Thoracic aorta (tissue), 2 donors: Measurements from ENCODE around the gene NPLOC4. TPM values are rescaled to one million over a fixed set of nuclear protein-coding genes. Genes with fewer than 3 reads are reported as not detected.

Experiments
- ATAC-seq: fragments of 150-250 bp; one replicate; pipeline ENCODE4 v1.8.0; 2017; ENCODE audit warnings: low read depth; ENCODE audit not compliant: insufficient number of reproducible peaks, low FRiP score
- DNase-seq: peaks from one replicate; pipeline ENCODE4 v3.0.0-alpha.2; 2020; ENCODE audit warnings: low spot score
- H3K27ac ChIP-seq, 2 donors: fragments of 200-600 bp; sonication (generic); 1 replicate in 1 of 2; 2 replicates in 1 of 2; pipeline ENCODE4 v1.5.1; 2016; ENCODE audit warnings: mild to moderate bottlenecking in 2 of 2, moderate library complexity in 2 of 2
- H3K27me3 ChIP-seq: fragments of 200-600 bp; sonication (generic); replicated peaks from 2 replicates; pipeline ENCODE4 v1.6.0; 2016; ENCODE audit warnings: mild to moderate bottlenecking; ENCODE audit not compliant: insufficient read depth
- H3K36me3 ChIP-seq: fragments of 200-600 bp; sonication (generic); one replicate; pipeline ENCODE4 v1.5.1; 2016
- H3K4me1 ChIP-seq, 2 donors: fragments of 200-600 bp; sonication (generic); 1 replicate in 1 of 2; 2 replicates in 1 of 2; pipeline versions ENCODE4 v1.5.1 to v1.6.0; 2016; ENCODE audit warnings: low read depth in 2 of 2, mild to moderate bottlenecking in 1 of 2; ENCODE audit not compliant: control insufficient read depth in 1 of 2
- H3K4me3 ChIP-seq: fragments of 200-600 bp; sonication (generic); 2 replicates; pipeline ENCODE4 v1.5.1; 2016; ENCODE audit warnings: mild to moderate bottlenecking
- H3K9me3 ChIP-seq: fragments of 200-600 bp; sonication (generic); 2 replicates; pipeline ENCODE4 v1.5.1; 2016
- total RNA-seq, 2 donors: library from RNA; depleted of rRNA; stranded (reverse); fragments of >200 nt; gene quantifications; one replicate each; pipeline versions ENCODE4 v1.1.0 to v1.2.3, GENCODE V29; 2016
- TF ChIP-seq, protein P1 (sequence below): fragments of 200-600 bp; sonication (generic); IDR thresholded peaks from one replicate; pipeline ENCODE4 v1.5.1; 2019; ENCODE audit warnings: antibody characterized with exemption

Gene NPLOC4
- total RNA-seq, 2 donors from 2014 or later: 77.3 to 105 TPM

DNA sequence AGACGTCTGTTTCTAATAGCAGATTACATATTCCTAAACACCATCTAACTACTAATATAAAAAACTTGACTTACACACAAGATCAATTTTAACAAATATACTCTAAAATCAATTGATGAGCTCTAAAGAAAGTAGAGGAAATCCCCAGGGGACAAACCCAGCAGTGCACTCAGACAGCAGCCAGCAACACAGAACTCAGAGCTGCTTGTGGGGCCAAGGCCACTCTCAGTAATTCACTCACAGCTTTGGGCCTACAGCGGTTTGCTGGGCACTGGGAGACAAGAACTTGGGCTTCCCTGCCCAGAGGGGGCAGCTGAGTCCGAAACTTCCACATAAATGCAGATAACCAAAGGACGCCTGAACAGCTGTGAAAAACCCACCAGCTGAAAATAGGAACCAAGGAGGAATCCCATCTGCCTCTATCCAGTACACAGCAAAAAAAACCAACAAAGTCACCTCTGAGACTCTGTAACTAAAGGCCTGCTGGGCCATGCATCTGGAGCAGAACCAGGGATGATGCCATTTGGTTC, 21.4 kb downstream of the NPLOC4 start:
- Histone ChIP-seq H3K4me3 (no peak overlapping the region), H3K4me1 (peaks cover 9 to 23% of the 10 kb centered on the region in 2 donors), H3K36me3 (peaks cover 26% of the 10 kb centered on the region), H3K9me3 (no peaks in the 10 kb centered on the region), H3K27me3 (no peaks in the 10 kb centered on the region), H3K27ac (no peak overlapping the region)
- TF ChIP-seq, protein P1, sequence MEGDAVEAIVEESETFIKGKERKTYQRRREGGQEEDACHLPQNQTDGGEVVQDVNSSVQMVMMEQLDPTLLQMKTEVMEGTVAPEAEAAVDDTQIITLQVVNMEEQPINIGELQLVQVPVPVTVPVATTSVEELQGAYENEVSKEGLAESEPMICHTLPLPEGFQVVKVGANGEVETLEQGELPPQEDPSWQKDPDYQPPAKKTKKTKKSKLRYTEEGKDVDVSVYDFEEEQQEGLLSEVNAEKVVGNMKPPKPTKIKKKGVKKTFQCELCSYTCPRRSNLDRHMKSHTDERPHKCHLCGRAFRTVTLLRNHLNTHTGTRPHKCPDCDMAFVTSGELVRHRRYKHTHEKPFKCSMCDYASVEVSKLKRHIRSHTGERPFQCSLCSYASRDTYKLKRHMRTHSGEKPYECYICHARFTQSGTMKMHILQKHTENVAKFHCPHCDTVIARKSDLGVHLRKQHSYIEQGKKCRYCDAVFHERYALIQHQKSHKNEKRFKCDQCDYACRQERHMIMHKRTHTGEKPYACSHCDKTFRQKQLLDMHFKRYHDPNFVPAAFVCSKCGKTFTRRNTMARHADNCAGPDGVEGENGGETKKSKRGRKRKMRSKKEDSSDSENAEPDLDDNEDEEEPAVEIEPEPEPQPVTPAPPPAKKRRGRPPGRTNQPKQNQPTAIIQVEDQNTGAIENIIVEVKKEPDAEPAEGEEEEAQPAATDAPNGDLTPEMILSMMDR: no peak
- ATAC-seq (no peak), DNase-seq (no peak)

DNA sequence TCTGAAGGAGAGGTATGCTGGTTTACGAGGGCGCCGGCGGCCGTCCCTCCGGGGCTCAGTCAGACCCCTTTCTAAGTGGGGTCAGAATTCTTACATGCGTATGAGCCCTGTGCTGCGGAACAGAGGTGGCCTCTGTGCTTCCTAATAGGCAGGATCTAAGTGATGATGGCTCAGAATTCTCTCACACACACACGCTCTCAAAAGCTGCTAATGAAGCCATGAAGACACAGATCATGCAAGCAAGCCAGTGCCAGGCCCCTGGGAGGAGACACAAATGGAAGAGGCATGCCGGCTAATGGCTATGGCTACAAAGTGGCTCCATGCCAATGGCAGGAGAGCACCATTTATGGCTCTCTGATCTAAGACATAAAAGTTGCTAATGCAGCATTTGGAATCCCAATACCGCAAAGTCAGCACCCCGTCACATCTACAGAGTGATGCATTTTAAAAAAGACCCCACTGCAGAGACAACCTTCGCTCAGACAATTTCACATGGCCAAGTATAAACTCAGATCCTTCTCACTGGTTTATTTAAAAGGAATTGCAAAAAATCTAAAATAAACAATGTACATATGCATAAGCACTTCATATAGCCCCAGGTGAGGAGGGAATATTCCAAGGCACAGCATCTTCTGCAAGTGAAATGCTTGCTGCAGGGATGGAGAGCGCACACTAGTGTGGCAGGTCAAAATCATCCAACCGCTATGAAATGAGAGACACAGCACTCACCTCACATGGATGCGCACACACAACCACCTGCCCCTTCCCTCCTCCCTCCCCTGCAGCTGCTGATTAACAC, 24.5 kb downstream of the NPLOC4 start:
- ATAC-seq: no peak
- Histone ChIP-seq H3K27ac (no peak overlapping the region), H3K4me3 (no peak overlapping the region), H3K9me3 (no peaks in the 10 kb centered on the region), H3K4me1 (peaks cover 9 to 23% of the 10 kb centered on the region in 2 donors), H3K27me3 (no peaks in the 10 kb centered on the region), H3K36me3 (peaks cover 44% of the 10 kb centered on the region)
- TF ChIP-seq, protein P1: no peak
- no peak for DNase-seq

DNA sequence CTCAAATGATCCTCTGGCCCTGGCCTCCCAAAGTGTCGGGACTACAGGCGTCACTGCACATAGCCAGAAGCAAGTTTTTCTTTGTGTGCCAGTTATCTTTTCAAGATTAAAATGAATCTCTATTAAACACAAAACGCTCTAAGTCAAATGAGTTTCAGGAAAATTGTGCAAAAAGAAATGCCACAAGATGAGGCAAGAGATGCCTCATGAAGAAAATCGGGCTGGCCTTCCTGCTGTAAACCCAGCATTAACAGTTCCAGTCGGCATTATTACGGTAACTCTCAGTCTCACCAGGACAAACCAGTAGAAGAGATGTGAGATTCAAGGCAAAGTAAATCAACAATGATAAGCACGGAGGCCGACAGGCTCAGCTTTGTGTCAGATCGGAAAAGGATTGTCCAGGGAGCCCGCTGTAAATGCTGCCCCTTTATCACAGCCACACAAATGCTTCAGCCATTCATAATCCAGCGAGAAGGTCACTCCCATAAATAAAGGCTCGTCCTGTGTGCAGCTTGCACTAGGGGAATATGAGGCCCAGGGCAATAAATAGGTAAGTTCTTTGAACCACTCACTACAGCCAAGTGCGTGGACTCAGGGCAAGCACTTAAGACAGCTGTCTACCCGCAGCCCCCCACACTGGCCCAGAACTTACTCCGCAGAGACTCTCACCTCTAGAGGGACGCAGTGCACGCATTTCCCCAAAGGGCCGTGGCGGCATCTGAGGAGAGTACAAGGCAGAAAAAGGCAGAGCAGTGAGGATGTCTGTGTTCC, 27.2 kb downstream of the NPLOC4 start:
- ATAC-seq (no peak), DNase-seq (no peak)
- Histone ChIP-seq H3K4me3 (no peak overlapping the region), H3K9me3 (no peaks in the 10 kb centered on the region), H3K27me3 (no peaks in the 10 kb centered on the region), H3K4me1 (peaks cover 6 to 13% of the 10 kb centered on the region in 2 donors), H3K36me3 (peaks cover 53% of the 10 kb centered on the region), H3K27ac (no peak overlapping the region)
- TF ChIP-seq, protein P1: no peak

DNA sequence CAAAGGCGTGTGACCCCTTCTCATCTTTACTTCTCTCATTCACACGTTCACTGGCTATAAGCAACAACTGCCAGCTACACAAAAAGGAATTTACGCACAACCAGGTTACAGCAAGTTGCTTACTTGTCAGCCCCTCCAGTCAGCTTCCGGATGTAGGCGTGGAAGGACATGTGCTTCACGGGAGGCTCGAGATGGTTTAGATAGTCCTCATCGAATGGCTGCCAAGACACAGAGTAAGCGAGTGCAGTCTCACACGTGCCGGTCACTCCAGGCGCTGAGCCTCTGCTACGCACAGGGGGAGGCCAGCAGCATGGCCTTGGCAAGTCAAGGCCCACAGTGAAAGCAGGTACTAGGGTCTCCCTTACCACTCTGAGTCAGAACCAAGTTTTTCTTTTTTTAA, 28.3 kb downstream of the NPLOC4 start:
- TF ChIP-seq, protein P1: no peak
- ATAC-seq: no peak

DNA sequence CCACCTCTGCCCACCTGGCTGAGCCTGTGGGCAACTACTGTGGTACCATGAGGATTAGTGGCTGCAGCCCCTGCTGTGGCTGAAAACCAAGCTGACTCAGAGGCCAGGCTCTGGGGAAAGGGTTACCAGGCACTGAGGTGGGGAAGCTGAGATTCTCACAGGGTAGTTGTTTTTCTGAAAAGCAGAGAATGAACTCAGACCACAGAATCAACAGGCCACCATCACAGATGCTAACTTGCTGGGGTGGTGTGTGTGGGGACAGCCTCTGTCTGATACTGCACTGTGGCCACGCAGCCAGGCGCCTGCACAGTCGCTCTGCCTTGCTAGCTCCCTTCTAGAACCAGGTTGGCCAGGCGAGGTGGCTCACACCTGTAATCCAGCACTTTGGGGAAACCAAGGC, 28.8 kb downstream of the NPLOC4 start:
- Histone ChIP-seq H3K9me3 (no peaks in the 10 kb centered on the region), H3K4me3 (no peak overlapping the region), H3K27me3 (no peaks in the 10 kb centered on the region), H3K36me3 (peaks cover 64% of the 10 kb centered on the region), H3K27ac (no peak overlapping the region), H3K4me1 (no peaks in the 10 kb centered on the region)
- ATAC-seq: no peak
- DNase-seq: no peak
- TF ChIP-seq, protein P1: no peak

More for the DNA sequence above, 28.3 kb downstream of the NPLOC4 start:
- H3K9me3 ChIP-seq: no peaks in the 10 kb centered on the region
- H3K27me3 ChIP-seq: no peaks in the 10 kb centered on the region
- H3K27ac ChIP-seq: no peak overlapping the region
- H3K4me3 ChIP-seq: no peak overlapping the region
- peaks cover 64% of the 10 kb centered on the region for H3K36me3 ChIP-seq
- DNase-seq: no peak
- H3K4me1 ChIP-seq: peaks cover 0 to 2% of the 10 kb centered on the region in 2 donors
